Measurements from ENCODE around the gene TRAPPC3. TPM values are rescaled to one million over a fixed set of nuclear protein-coding genes. Genes with fewer than 3 reads are reported as not detected.

TRAPPC3 gene
- total RNA-seq, 1 donor: 111 TPM

DNA sequence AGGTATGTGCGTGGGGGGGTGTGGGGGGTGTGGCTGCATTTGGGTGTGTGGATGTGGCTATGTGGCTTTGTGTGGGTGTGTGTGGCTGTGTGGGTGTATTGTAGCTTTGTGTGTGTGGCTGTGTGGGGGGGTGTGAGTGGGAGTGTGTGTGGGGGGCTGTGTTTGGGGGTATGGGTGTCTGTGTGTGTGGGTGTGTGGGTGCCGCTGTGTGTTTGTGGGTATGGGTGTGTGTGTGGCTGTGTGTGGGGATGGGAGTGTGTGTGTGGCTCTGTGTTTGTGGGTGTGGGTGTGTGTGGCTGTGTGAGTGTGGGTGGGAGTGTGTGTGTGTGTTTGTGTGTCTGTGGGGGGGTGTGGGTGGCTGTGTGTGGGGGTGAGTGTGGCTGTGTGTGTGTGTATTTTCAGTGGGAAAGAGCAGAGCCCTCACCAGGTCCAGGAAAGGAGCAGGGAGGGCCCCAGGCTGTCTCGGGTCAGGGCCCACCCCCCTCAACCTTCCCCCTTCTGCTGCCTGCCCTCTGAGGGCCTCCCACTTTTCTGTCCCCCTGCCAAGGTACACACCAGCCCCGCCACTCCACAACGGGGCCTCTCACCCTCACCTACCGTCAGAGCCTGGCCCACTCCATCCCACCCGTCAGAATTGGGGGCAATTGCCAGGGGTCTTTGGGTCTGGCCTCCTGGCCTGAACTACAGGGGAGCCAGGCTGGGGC lies 22.3 kb downstream of the TRAPPC3 start:
- no peak overlapping the region for H2AFZ ChIP-seq (ENCODE audit: low read length)
- no peaks in the 10 kb centered on the region for H3K36me3 ChIP-seq (ENCODE audit: insufficient read depth, low read length)
- no peaks in the 10 kb centered on the region for H3K79me2 ChIP-seq (ENCODE audit: insufficient read depth, low read length)
- no peak overlapping the region for H3K27ac ChIP-seq (ENCODE audit: low read depth, low read length)
- DNase-seq (ENCODE audit: insufficient read length, low spot score, missing footprints): peak; percentile 85
- no peak overlapping the region for H3K4me2 ChIP-seq (ENCODE audit: insufficient read depth, low read length)
- TF ChIP-seq, protein P1, sequence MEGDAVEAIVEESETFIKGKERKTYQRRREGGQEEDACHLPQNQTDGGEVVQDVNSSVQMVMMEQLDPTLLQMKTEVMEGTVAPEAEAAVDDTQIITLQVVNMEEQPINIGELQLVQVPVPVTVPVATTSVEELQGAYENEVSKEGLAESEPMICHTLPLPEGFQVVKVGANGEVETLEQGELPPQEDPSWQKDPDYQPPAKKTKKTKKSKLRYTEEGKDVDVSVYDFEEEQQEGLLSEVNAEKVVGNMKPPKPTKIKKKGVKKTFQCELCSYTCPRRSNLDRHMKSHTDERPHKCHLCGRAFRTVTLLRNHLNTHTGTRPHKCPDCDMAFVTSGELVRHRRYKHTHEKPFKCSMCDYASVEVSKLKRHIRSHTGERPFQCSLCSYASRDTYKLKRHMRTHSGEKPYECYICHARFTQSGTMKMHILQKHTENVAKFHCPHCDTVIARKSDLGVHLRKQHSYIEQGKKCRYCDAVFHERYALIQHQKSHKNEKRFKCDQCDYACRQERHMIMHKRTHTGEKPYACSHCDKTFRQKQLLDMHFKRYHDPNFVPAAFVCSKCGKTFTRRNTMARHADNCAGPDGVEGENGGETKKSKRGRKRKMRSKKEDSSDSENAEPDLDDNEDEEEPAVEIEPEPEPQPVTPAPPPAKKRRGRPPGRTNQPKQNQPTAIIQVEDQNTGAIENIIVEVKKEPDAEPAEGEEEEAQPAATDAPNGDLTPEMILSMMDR (IDR thresholded peaks at IDR 0.05; ENCODE audit: extremely low read depth, low read depth, low read length): no peak
- peaks cover 21% of the 10 kb centered on the region for H3K4me1 ChIP-seq (ENCODE audit: insufficient read depth, low read length)
- no peaks in the 10 kb centered on the region for H3K9me3 ChIP-seq (ENCODE audit: low read depth, low read length)
- peaks cover 12% of the 10 kb centered on the region for H3K27me3 ChIP-seq (ENCODE audit: insufficient read depth, low read length)
- H4K20me1 ChIP-seq (ENCODE audit: insufficient read depth, low read length): no peaks in the 10 kb centered on the region
- H3K4me3 ChIP-seq (ENCODE audit: insufficient read depth, low read length): no peak overlapping the region

DNA sequence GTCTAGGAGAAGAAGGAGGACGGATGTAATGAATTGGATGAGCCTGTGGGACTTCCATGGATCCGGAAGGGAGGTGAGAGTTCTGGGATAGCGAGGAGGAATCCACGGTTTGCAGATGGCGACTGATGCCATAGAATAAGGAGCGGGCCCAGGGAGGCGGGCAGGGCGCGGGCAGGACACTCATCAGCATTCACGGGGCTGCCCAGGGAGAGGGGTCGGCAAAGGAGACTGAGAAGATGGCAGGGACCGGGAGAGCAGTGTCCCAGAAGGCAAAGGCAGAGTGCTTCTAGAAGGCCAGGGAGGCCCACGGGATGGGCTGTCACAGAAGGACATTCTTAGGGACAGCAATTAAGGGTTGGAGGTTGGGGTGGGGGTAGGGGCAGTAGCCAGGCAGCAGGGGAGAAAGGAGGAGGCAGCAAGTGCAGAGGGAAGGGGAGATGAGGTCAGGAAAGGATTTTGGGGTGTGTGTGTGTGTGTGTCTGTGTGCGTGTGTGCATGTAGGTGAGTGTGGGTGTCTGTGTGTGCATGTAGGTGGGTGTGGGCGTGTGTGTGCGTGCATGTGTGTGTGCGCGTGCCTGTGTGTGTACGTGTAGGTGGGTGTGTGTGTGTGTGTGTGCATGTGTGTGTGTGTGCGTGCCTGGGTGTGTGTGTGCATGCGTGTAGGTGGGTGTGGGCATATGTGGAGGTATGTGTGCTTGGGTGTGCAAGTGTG lies 23.1 kb downstream of the TRAPPC3 start:
- Histone ChIP-seq H2AFZ (ENCODE audit: low read length) (no peak overlapping the region), H3K4me2 (ENCODE audit: insufficient read depth, low read length) (no peak overlapping the region), H3K9me3 (ENCODE audit: low read depth, low read length) (no peaks in the 10 kb centered on the region), H3K4me3 (ENCODE audit: insufficient read depth, low read length) (no peak overlapping the region), H3K4me1 (ENCODE audit: insufficient read depth, low read length) (peaks cover 21% of the 10 kb centered on the region), H4K20me1 (ENCODE audit: insufficient read depth, low read length) (no peaks in the 10 kb centered on the region), H3K36me3 (ENCODE audit: insufficient read depth, low read length) (no peaks in the 10 kb centered on the region), H3K27ac (ENCODE audit: low read depth, low read length) (no peak overlapping the region), H3K79me2 (ENCODE audit: insufficient read depth, low read length) (no peaks in the 10 kb centered on the region), H3K27me3 (ENCODE audit: insufficient read depth, low read length) (peaks cover 12% of the 10 kb centered on the region)
- TF ChIP-seq, protein P1 (IDR thresholded peaks at IDR 0.05; ENCODE audit: extremely low read depth, low read depth, low read length): no peak
- DNase-seq (ENCODE audit: insufficient read length, low spot score, missing footprints): peak; percentile 68

DNA sequence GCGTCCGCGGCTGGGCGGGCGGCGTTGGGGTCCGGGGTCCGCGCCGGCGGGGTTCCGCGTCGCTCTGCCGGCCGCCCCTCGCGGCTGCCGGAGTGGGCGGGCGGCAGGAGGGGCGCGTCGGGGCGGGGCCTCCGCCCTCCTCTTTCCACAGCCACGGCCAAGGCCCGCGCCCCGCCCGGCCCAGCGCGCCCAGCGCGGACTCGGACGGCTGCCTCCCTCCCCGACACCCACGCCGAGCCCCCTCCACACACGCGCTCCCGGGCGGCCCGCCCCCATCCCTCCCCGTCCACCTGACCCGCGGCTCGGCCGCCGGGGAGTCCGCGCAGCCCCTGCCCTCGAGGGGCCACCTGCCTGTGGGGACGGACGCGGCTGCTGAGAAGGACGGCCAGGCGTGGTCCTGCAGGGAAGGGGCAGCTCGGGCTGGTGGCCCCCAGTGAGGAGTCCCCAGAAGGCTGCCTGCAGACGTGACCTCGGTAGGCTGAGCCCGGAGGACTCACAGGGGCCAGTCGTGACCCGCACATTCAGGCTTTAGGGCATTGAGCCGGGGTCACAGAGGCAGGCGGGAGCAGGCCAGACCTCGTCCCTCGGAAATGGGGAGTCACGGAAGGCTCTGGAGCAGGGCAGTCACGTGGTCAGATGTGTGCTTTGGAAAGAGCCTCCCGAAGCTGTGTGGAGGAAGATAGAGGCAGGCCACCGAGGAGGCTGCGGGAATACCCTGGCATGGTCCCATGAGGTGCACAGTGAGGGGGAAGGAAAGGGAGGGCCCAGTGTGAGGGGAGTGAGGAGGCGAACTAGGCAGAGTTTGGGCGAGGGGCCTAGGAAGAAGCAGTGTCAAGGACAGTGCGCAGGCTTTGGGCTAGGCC lies 23.9 kb downstream of the TRAPPC3 start, which contains the start of gene COL8A2:
COL8A2 (minus strand) TSS at position 94 of the 863 bp plus-strand sequence. CDS start 24,980 bp downstream, outside the sequence.
- Histone ChIP-seq H3K36me3 (ENCODE audit: insufficient read depth, low read length) (no peaks in the 10 kb centered on the region), H3K4me2 (ENCODE audit: insufficient read depth, low read length) (peak within 1 kb of the TSS; percentile 53), H3K79me2 (ENCODE audit: insufficient read depth, low read length) (no peaks in the 10 kb centered on the region), H3K27ac (ENCODE audit: low read depth, low read length) (no peak within 1 kb of the TSS), H3K27me3 (ENCODE audit: insufficient read depth, low read length) (peaks cover 12% of the 10 kb centered on the region), H3K4me3 (ENCODE audit: insufficient read depth, low read length) (peak within 1 kb of the TSS; percentile 56), H3K4me1 (ENCODE audit: insufficient read depth, low read length) (peaks cover 21% of the 10 kb centered on the region), H4K20me1 (ENCODE audit: insufficient read depth, low read length) (no peaks in the 10 kb centered on the region), H3K9me3 (ENCODE audit: low read depth, low read length) (no peaks in the 10 kb centered on the region), H2AFZ (ENCODE audit: low read length) (peak within 1 kb of the TSS; percentile 5)
- TF ChIP-seq, protein P1 (IDR thresholded peaks at IDR 0.05; ENCODE audit: extremely low read depth, low read depth, low read length): no peak
- DNase-seq (ENCODE audit: insufficient read length, low spot score, missing footprints): peak; percentile 90
